ENCODE results near the gene EYS. TPM values are rescaled to one million over a fixed set of nuclear protein-coding genes. Genes with fewer than 3 reads are reported as not detected.
A peak's percentile ranks its signal among the peaks of the same experiment; 100 is the strongest.

Gene EYS
- total and polyA plus RNA-seq, 2 of the 13 experiments (the other 11 are each of a cell fraction or from before 2014, with no cell fraction given) = 0.04 to 0.07 TPM

DNA sequence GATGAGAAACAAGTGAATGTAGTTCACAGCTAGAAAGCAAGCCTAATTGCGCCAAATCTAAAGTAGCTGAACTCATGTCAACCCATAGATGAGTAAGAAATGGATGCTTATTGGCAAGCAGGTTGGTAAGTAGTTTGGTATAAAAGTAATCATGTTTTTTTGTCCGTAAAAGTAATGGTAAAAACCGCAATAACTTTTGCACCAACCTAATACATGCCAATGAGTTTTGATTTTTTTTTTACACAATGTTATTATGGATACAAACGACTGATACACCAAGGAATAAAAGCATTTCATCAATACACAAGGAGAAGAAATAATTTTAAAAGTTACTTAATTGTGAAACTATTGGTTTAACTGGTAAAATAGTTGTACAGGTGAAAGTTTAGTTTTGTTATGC, 977.5 kb downstream of the EYS start:
- 7% methylated on average over 4 of the region's 4 CpGs for WGBS (ENCODE audit: low lambda C conversion rate)
- H3K27ac ChIP-seq (ENCODE audit: extremely low read length, insufficient read depth, low read length) = no peak overlapping the region
- no peaks in the 10 kb centered on the region for H3K4me1 ChIP-seq (ENCODE audit: insufficient read depth, low read length)
- no peaks in the 10 kb centered on the region for H3K27me3 ChIP-seq (ENCODE audit: control insufficient read depth in 1 of 2, insufficient read depth in 2 of 2, low read length in 2 of 2)
- no peaks in the 10 kb centered on the region for H3K9me3 ChIP-seq (ENCODE audit: low read length)
- no peak overlapping the region for H3K4me3 ChIP-seq (replicated peaks in 1 of 3; ENCODE audit: insufficient read depth in 1 of 3, low read depth in 2 of 3, low read length in 3 of 3)
- no peak for FAIRE-seq
- intact Hi-C loops (cut with micrococcal nuclease; ENCODE audit: unreplicated experiment) = no loop called here
- ATAC-seq = no peak
- H3K79me2 ChIP-seq (ENCODE audit: insufficient read depth, low read length) = no peaks in the 10 kb centered on the region
- no peak overlapping the region for H3K4me2 ChIP-seq (ENCODE audit: low read depth, low read length)
- no peaks in the 10 kb centered on the region for H3K36me3 ChIP-seq (replicated peaks in 1 of 2; ENCODE audit: control insufficient read depth in 1 of 2, insufficient read depth in 2 of 2, low read length in 2 of 2)
- ChIA-PET CTCF (ENCODE audit: low intra/inter-chr PET ratio, low total read pairs) (no interaction called here), POLR2A (no interaction called here)
- H4K20me1 ChIP-seq (ENCODE audit: insufficient read depth, low read length) = no peaks in the 10 kb centered on the region
- no peak for DNase-seq (ENCODE audit: low spot score)
- no peak overlapping the region for H2AFZ ChIP-seq (ENCODE audit: low read length)
- TF ChIP-seq ZNF546 (CRISPR knock-in tag; conservative IDR thresholded peaks at IDR 0.05) (no peak), ZBTB40 (IDR thresholded peaks at IDR 0.05) (peak; percentile 96), ZBTB40 (CRISPR knock-in tag; IDR thresholded peaks at IDR 0.05) (no peak)
- no TSS peak for BruUV-seq (replicated peaks)
- in situ Hi-C loops (cut with HindIII; ENCODE audit: extremely low pct_ligation_motif_present, low pct_unique_long_range_greater_than_20kb) = no loop called here
- H3K9ac ChIP-seq (ENCODE audit: insufficient read depth, low read depth, low read length) = no peak overlapping the region

Data from HepG2 (cell line).